KMS-11 (cell line): Measurements from ENCODE around the gene PSMD5.
"Not testable (repeated sequence)": the region's sequence is repeated elsewhere in the genome, so short reads cannot be mapped to it uniquely, and the experiment has no call there.

Experiments used
- H2AFZ ChIP-seq: fragments of 200-600 bp; sonication (generic); 2 replicates; pipeline ENCODE4 v1.6.1; 2016; ENCODE audit warnings: antibody characterized with exemption, mixed run types, low read depth
- H3K27ac ChIP-seq: fragments of 200-600 bp; sonication (generic); 2 replicates; pipeline ENCODE4 v1.6.1; 2016; ENCODE audit warnings: mild to moderate bottlenecking, mixed run types
- H3K27me3 ChIP-seq: fragments of 200-600 bp; sonication (generic); 2 replicates; pipeline ENCODE4 v1.6.1; 2017; ENCODE audit warnings: mild to moderate bottlenecking, low read depth, mixed run types, moderate library complexity; ENCODE audit not compliant: insufficient read depth
- H3K36me3 ChIP-seq: fragments of 200-600 bp; sonication (generic); 2 replicates; pipeline ENCODE4 v1.6.1; 2017; ENCODE audit warnings: mild to moderate bottlenecking, mixed run types; ENCODE audit not compliant: insufficient read depth
- H3K4me1 ChIP-seq: fragments of 200-600 bp; sonication (generic); 2 replicates; pipeline ENCODE4 v1.6.1; 2016; ENCODE audit warnings: mild to moderate bottlenecking, low read depth, mixed run types; ENCODE audit not compliant: poor library complexity, severe bottlenecking
- H3K4me2 ChIP-seq: fragments of 200-600 bp; sonication (generic); 2 replicates; pipeline ENCODE4 v1.7.0; 2016; ENCODE audit warnings: mild to moderate bottlenecking, mixed run types
- H3K4me3 ChIP-seq: fragments of 200-600 bp; sonication (generic); IDR thresholded peaks from 2 replicates; pipeline ENCODE4 v1.6.1; 2017; ENCODE audit warnings: low read depth, low read length, mixed read lengths; ENCODE audit not compliant: insufficient read depth
- H3K79me2 ChIP-seq: fragments of 200-600 bp; sonication (generic); 2 replicates; pipeline ENCODE4 v1.6.1; 2016; ENCODE audit warnings: low read depth, mixed run types; ENCODE audit not compliant: insufficient read depth
- H3K9ac ChIP-seq: fragments of 200-600 bp; sonication (generic); 2 replicates; pipeline ENCODE4 v1.6.1; 2016; ENCODE audit warnings: mild to moderate bottlenecking, mixed run types
- H4K20me1 ChIP-seq: fragments of 200-600 bp; sonication (generic); 2 replicates; pipeline ENCODE4 v1.6.1; 2016; ENCODE audit warnings: mild to moderate bottlenecking, mixed run types; ENCODE audit not compliant: insufficient read depth
- CTCF ChIP-seq: fragments of 200-600 bp; sonication (generic); conservative IDR thresholded peaks from 2 replicates; pipeline ENCODE4 v1.6.1; 2017; ENCODE audit warnings: low read depth, mild to moderate bottlenecking, antibody characterized with exemption, low read length, moderate library complexity, mixed read lengths

Gene PSMD5

GRCh38 chr9:120818595-120818994 lies 24.1 kb downstream of the PSMD5 start:
- Histone ChIP-seq H2AFZ (no peak overlapping the region), H3K4me1 (no peaks in the 10 kb centered on the region), H3K27ac (no peak overlapping the region), H4K20me1 (no peaks in the 10 kb centered on the region), H3K9ac (no peak overlapping the region), H3K36me3 (0 out of 2 replicates have a peak, but pooled peaks cover 5% of the 10 kb centered on the region), H3K27me3 (no peaks in the 10 kb centered on the region), H3K79me2 (no peaks in the 10 kb centered on the region), H3K4me3 (no peak overlapping the region), H3K4me2 (no peak overlapping the region)
- TF ChIP-seq CTCF, result no peak

GRCh38 chr9:120815075-120815474 lies 27.6 kb downstream of the PSMD5 start:
- no peaks in the 10 kb centered on the region for H3K79me2 ChIP-seq
- TF ChIP-seq CTCF, result no peak
- H3K4me2 ChIP-seq, result no peak overlapping the region
- H3K27ac ChIP-seq, result no peak overlapping the region
- H3K4me1 ChIP-seq, result no peaks in the 10 kb centered on the region
- no peaks in the 10 kb centered on the region for H3K36me3 ChIP-seq
- H3K27me3 ChIP-seq, result no peaks in the 10 kb centered on the region
- H3K9ac ChIP-seq, result no peak overlapping the region
- H2AFZ ChIP-seq, result no peak overlapping the region
- no peaks in the 10 kb centered on the region for H4K20me1 ChIP-seq
- H3K4me3 ChIP-seq, result no peak overlapping the region

- H2AFZ ChIP-seq, result no peak overlapping the region
- no peaks in the 10 kb centered on the region for H3K27me3 ChIP-seq
- no peaks in the 10 kb centered on the region for H3K4me1 ChIP-seq
- H3K4me2 ChIP-seq, result no peak overlapping the region
- H3K36me3 ChIP-seq, result no peaks in the 10 kb centered on the region
- H4K20me1 ChIP-seq, result no peaks in the 10 kb centered on the region
- no peak overlapping the region for H3K9ac ChIP-seq
- H3K27ac ChIP-seq, result no peak overlapping the region
- TF ChIP-seq CTCF, result no peak
- no peak overlapping the region for H3K4me3 ChIP-seq
- H3K79me2 ChIP-seq, result no peaks in the 10 kb centered on the region
These were observed 33.8 kb downstream of the PSMD5 start for GRCh38 chr9:120808931-120809330.

- H3K36me3 ChIP-seq, result no peaks in the 10 kb centered on the region
- TF ChIP-seq CTCF, result no peak
- H3K4me2 ChIP-seq, result no peak overlapping the region
- no peaks in the 10 kb centered on the region for H3K79me2 ChIP-seq
- no peaks in the 10 kb centered on the region for H3K27me3 ChIP-seq
- no peaks in the 10 kb centered on the region for H4K20me1 ChIP-seq
- no peak overlapping the region for H2AFZ ChIP-seq
- no peak overlapping the region for H3K27ac ChIP-seq
- no peak overlapping the region for H3K4me3 ChIP-seq
- no peaks in the 10 kb centered on the region for H3K4me1 ChIP-seq
- H3K9ac ChIP-seq, result no peak overlapping the region
These were observed 34.9 kb downstream of the PSMD5 start for GRCh38 chr9:120807607-120808379.

- not testable (repeated sequence) for H3K4me2 ChIP-seq, H3K27me3 ChIP-seq, H3K4me3 ChIP-seq, H4K20me1 ChIP-seq, H3K36me3 ChIP-seq, H3K79me2 ChIP-seq, H3K9ac ChIP-seq, H3K27ac ChIP-seq, H3K4me1 ChIP-seq, H2AFZ ChIP-seq
These were observed 37.8 kb downstream of the PSMD5 start for GRCh38 chr9:120804784-120805363.
